ENCODE data around the gene EEF1A1.

DNA sequence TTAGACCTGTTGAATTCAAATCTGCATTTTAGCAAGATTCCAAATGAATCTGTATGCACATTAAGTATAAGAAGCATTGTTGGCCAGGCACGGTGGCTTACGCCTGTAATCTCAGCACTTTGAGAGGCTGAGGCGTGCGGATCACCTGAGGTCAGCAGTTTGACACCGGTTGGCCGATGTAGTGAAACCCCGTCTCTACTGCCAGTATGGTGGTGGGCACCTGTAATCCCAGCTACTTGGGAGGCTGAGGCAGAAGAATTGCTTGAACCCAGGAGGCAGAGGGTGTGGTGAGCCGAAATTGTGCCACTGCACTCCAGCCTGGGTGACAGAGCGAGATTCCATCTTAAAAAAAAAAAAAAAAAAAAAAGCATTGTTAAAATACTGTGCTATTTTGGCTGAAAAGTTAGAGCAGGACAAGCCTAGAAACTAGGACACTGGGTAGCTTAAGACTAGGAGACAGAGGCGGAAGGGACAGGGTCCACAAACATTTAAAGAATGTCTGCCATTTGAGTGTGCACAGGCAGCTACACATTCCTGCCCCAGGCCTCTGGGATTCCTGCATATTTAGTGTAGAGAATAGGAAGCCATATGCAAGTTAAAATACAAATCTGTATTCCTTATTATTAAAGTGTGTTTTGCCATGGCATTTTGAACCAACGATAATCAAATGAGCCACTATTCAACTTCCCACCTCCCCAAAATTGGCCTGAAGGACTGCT is 45.1 kb upstream of the EEF1A1 start:
- TF ChIP-seq CTCF (IDR thresholded peaks at IDR 0.05) = no peak
- no peak for TF ChIP-seq RXRA (IDR thresholded peaks at IDR 0.05; ENCODE audit: borderline replicate concordance, low read depth)
- no peak for TF ChIP-seq USF2 (IDR thresholded peaks at IDR 0.05; ENCODE audit: borderline replicate concordance, low read depth, low read length)
- TF ChIP-seq NRF1 (IDR thresholded peaks at IDR 0.05; ENCODE audit: low read depth, low read length) = no peak
- TF ChIP-seq FOXJ3 (CRISPR knock-in tag; IDR thresholded peaks at IDR 0.05) = no peak
- no peak for TF ChIP-seq MXI1 (IDR thresholded peaks at IDR 0.05; ENCODE audit: low read depth, low read length)
- TF ChIP-seq POLR2AphosphoS5 (IDR thresholded peaks at IDR 0.05; ENCODE audit: low read depth, low read length) = no peak
- no peak for TF ChIP-seq SIN3A (IDR thresholded peaks at IDR 0.05; ENCODE audit: borderline replicate concordance, low read depth, low read length)
- no peak for TF ChIP-seq TAF1 (IDR thresholded peaks at IDR 0.05; ENCODE audit: borderline replicate concordance, low read depth, low read length)
- TF ChIP-seq, protein P1, sequence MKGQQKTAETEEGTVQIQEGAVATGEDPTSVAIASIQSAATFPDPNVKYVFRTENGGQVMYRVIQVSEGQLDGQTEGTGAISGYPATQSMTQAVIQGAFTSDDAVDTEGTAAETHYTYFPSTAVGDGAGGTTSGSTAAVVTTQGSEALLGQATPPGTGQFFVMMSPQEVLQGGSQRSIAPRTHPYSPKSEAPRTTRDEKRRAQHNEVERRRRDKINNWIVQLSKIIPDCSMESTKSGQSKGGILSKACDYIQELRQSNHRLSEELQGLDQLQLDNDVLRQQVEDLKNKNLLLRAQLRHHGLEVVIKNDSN (IDR thresholded peaks at IDR 0.05; ENCODE audit: borderline replicate concordance, low read depth) = no peak
- TF ChIP-seq FOXM1 (IDR thresholded peaks at IDR 0.05; ENCODE audit: low read depth) = no peak
